BE2C (cell line): ENCODE data around the gene ATP8A1.
A peak's percentile ranks its signal among the peaks of the same experiment; 100 is the strongest.

Experiments used
- DNase-seq: peaks from one replicate; pipeline ENCODE4 v3.0.0-alpha.2; 2020
- H3K27me3 ChIP-seq: fragments of 250-450 bp; sonication (Bioruptor Pico); 2 replicates; pipeline ENCODE4 v1.5.1; 2020; ENCODE audit warnings: mild to moderate bottlenecking
- H3K36me3 ChIP-seq: fragments of 250-450 bp; sonication (Bioruptor Pico); 2 replicates; pipeline ENCODE4 v1.5.1; 2020; ENCODE audit warnings: mild to moderate bottlenecking
- H3K4me1 ChIP-seq: fragments of 250-450 bp; sonication (Bioruptor Pico); 2 replicates; pipeline ENCODE4 v1.5.1; 2020
- H3K4me3 ChIP-seq: 2 replicates; pipeline ENCODE4 v1.5.1; 2011; ENCODE audit warnings: low read depth, low read length
- H3K9me3 ChIP-seq: fragments of 250-450 bp; sonication (Bioruptor Pico); 2 replicates; pipeline ENCODE4 v1.5.1; 2020
- CTCF ChIP-seq: IDR thresholded peaks from 2 replicates; pipeline ENCODE4 v1.5.1; 2012; ENCODE audit warnings: mild to moderate bottlenecking, low read depth, low read length

ATP8A1 gene

DNA sequence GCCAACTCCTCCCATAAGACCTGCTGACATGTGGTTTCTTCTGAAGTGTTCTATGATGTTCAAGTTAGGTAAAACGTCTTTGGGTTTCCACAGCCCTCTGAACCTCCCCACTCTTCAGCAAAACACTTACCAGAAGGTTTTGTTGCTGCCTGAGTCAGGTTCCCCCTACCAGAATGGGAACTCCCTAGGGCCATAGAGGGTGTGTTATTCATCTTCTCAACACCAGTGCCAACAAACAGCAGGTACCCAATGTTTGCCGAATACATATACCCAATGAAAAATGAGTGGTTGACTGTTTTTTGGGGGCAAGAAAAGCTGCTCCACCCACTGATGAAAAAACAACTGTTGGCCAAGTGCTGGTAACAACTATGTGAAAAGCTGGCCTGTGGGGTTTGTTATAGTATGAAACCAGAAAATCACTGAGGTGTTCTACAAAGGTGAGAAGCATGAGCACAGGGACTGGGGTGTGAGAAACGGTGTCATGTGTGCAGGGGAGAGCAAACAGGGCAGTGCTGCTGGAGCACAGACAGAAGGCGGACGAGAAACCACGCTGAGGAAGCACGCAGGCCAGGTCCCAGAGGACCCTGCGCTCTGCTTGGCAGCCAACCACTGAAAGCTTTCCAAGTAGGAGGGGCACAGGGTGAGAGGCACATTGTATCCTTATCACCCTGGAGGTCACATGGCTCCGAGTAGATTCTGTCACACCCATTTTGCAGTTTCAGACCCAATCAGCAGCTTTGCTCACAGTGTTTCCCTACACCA, 28.8 kb downstream of the ATP8A1 start:
- Histone ChIP-seq H3K4me1 (peaks cover 10% of the 10 kb centered on the region), H3K27me3 (no peaks in the 10 kb centered on the region), H3K36me3 (peaks cover 9% of the 10 kb centered on the region), H3K4me3 (peak overlapping the region; percentile 32), H3K9me3 (peaks cover 2% of the 10 kb centered on the region; the same call in 1 of the 2 replicates)
- DNase-seq: peak; percentile 88
- no peak for TF ChIP-seq CTCF

DNA sequence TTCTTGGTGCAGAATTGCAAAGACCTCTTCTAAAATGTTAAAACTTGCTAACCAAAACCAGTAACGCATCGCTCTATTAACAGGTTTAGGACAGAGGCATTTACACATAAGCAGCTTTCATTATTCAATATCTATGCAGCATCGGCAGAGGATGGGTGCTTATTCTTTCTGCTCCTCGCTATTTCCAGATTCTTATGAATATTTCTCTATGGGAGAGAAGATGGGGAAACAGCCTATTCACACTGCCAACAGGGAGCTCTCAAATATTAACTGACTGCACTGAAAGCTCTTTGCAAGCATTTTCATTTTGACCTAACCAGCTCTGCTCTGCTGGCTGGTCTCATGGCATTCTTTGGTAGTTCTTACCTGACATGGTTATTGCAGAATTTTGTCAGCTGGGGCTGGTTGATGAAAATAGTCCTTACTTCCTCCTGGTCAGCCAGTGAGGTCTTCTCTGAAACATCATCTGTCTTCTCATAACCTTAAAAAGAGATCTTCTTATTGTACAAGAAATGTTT, 30.2 kb downstream of the ATP8A1 start:
- TF ChIP-seq CTCF: no peak
- H3K36me3 ChIP-seq: peaks cover 12% of the 10 kb centered on the region
- no peaks in the 10 kb centered on the region for H3K27me3 ChIP-seq
- H3K4me1 ChIP-seq: peaks cover 10% of the 10 kb centered on the region
- no peak for DNase-seq
- no peak overlapping the region for H3K4me3 ChIP-seq
- H3K9me3 ChIP-seq: peaks cover 2% of the 10 kb centered on the region; the same call in 1 of the 2 replicates

GRCh38 chr4:42625329-42625728, 31.6 kb downstream of the ATP8A1 start:
- Histone ChIP-seq H3K36me3 (peaks cover 17% of the 10 kb centered on the region), H3K4me3 (no peak overlapping the region), H3K27me3 (no peaks in the 10 kb centered on the region), H3K4me1 (peaks cover 10% of the 10 kb centered on the region), H3K9me3 (peaks cover 2% of the 10 kb centered on the region; the same call in 1 of the 2 replicates)
- TF ChIP-seq CTCF: no peak
- no peak for DNase-seq

- peaks cover 10% of the 10 kb centered on the region for H3K4me1 ChIP-seq
- peaks cover 18% of the 10 kb centered on the region for H3K36me3 ChIP-seq
- DNase-seq: no peak
- H3K9me3 ChIP-seq: peaks cover 2% of the 10 kb centered on the region; the same call in 1 of the 2 replicates
- no peaks in the 10 kb centered on the region for H3K27me3 ChIP-seq
- no peak overlapping the region for H3K4me3 ChIP-seq
- TF ChIP-seq CTCF: no peak
Measured at GRCh38 chr4:42624551-42624950, 32.4 kb downstream of the ATP8A1 start.

DNA sequence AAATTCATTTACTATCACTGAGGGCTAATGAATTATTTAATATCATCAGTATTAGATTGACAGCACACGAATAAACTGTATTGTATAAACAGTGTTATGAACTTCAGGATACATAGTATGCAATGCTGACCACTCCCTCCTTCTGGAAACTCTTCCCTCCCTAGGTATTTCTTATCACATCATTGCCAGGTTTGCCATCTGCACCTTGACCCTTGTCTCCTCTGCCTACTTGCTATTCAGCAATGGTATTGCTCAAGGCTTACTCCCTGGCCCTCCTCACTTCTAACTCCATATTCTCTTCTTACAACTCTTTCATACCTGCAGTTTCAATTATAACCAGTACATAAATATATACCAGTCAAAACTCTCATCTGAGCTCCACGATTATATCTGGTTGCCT, 38.9 kb downstream of the ATP8A1 start:
- H3K4me1 ChIP-seq: peaks cover 2% of the 10 kb centered on the region
- no peak for TF ChIP-seq CTCF

GRCh38 chr4:42617030-42617429, 39.9 kb downstream of the ATP8A1 start:
- H3K36me3 ChIP-seq: peaks cover 22% of the 10 kb centered on the region
- no peak for TF ChIP-seq CTCF
- no peaks in the 10 kb centered on the region for H3K9me3 ChIP-seq
- H3K4me1 ChIP-seq: peaks cover 10% of the 10 kb centered on the region
- no peaks in the 10 kb centered on the region for H3K27me3 ChIP-seq
- H3K4me3 ChIP-seq: no peak overlapping the region
- DNase-seq: no peak

More for the DNA sequence above, 38.9 kb downstream of the ATP8A1 start:
- peaks cover 17% of the 10 kb centered on the region for H3K36me3 ChIP-seq
- DNase-seq: no peak
- H3K4me3 ChIP-seq: no peak overlapping the region
- H3K9me3 ChIP-seq: no peaks in the 10 kb centered on the region
- no peaks in the 10 kb centered on the region for H3K27me3 ChIP-seq
